Astrocyte of the spinal cord (primary cell): ENCODE measurements around the gene ABTB1.
A peak's percentile ranks its signal among the peaks of the same experiment; 100 is the strongest.

Experiments used
- DNase-seq: peaks from one replicate; pipeline ENCODE4 v3.0.0; 2011; ENCODE audit warnings: low read depth, low spot score
- H3K4me3 ChIP-seq: 2 replicates; pipeline ENCODE4 v1.5.1; 2011; ENCODE audit warnings: low read depth, mild to moderate bottlenecking, low read length, moderate library complexity
- CTCF ChIP-seq: IDR thresholded peaks from 2 replicates; pipeline ENCODE4 v1.5.1; 2012; ENCODE audit warnings: low read depth, mild to moderate bottlenecking, low read length, inconsistent platforms
- in situ Hi-C: cut with HindIII; loops from 2 replicates; pipeline ENCODE4 v1.10.0; 2017; ENCODE audit warnings: low sequenced_read_pairs

Gene ABTB1

GRCh38 chr3:127706312-127706711 is 33.6 kb downstream of the ABTB1 start:
- TF ChIP-seq CTCF, result no peak
- no peak overlapping the region for H3K4me3 ChIP-seq
- no peak for DNase-seq
- in situ Hi-C loops, result no loop called here

DNA sequence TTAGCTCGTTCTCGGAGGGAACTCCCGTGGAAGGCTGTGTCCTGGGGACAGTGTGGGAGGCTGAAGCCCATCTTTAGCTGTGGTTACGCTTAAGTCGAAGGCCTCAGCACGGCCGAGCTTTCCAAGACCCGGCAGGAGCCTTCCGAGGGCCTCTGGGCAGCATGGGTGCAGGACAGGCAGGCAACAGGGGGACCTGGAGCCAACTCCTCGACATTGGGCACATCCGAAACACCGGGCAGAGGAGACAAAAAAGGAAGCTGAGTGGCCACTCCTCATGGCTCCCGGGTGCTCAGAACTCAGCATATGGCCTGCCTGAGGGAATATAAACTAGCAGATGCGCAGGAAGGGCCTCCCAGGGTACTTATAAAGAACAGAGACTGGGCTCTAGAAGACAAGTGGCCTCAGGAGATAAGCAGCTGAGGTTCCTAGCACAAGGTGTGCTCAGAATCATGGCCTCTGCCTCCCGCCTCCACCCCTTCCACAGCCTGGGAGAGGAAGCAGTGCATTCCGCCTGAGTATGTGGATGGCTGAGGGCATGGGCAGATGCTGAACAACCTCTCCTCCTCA is 34.1 kb downstream of the ABTB1 start:
- TF ChIP-seq CTCF, result no peak
- H3K4me3 ChIP-seq, result no peak overlapping the region
- no peak for DNase-seq
- in situ Hi-C loops, result no loop called here

GRCh38 chr3:127707851-127708411 is 35.2 kb downstream of the ABTB1 start:
- peak; percentile 65 for DNase-seq
- in situ Hi-C loops, result no loop called here
- no peak for TF ChIP-seq CTCF
- no peak overlapping the region for H3K4me3 ChIP-seq

- no peak for TF ChIP-seq CTCF
- no peak overlapping the region for H3K4me3 ChIP-seq
- in situ Hi-C loops, result no loop called here
- DNase-seq, result no peak
Measured at GRCh38 chr3:127708837-127709236, 36.1 kb downstream of the ABTB1 start.

DNA sequence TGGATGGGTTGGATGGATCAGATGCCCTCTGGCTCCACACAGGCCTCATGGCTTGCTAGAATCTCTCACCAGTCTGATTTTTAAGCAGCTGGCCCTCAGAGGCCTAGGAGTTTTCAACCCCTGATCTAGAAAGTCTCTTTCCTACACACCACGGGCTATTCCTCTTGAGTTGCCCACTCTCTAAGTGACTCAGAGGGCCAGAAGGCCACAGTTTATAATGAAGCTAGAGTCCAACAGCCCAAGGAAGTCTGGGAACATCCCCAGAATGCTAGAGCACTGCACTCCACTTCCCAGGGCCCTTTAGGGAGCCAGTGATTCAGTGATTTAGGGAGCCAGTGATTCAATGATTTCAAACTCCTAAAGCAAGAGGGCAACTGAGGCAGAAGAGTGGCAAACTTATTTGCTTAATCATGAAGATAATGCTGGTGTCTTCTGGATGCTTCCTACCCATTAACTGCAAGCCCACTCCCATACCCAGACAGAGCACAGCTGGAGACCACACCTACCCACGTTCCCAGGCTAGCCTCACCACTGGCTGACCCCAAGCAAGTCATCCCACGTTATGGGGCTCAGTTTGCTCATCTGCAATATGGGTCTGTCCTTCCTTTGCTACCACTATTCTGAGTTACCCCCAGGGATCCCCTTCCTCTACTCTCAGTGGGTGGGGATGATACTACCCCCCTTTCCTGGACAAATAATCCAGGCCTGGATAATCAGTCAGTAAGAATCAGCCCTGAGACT is 36.7 kb downstream of the ABTB1 start:
- TF ChIP-seq CTCF, result no peak
- H3K4me3 ChIP-seq, result no peak overlapping the region
- in situ Hi-C loops, result no loop called here
- DNase-seq, result peak; percentile 28

- in situ Hi-C loops, result no loop called here
- peak; percentile 33 for DNase-seq
- H3K4me3 ChIP-seq, result no peak overlapping the region
- TF ChIP-seq CTCF, result no peak
Measured at GRCh38 chr3:127710155-127710941, 37.6 kb downstream of the ABTB1 start.
